ENCODE measurements around the gene SPEF2. TPM values are rescaled to one million over a fixed set of nuclear protein-coding genes. Genes with fewer than 3 reads are reported as not detected.

Gene SPEF2
- total RNA-seq, 1 experiment from 2014 or later, result 4.0 TPM

GRCh38 chr5:35707659-35708058, 90.0 kb downstream of the SPEF2 start:
- no peaks in the 10 kb centered on the region for H3K36me3 ChIP-seq (ENCODE audit: control insufficient read depth, insufficient read depth, low read length)
- intact Hi-C loops (cut with micrococcal nuclease; ENCODE audit: unreplicated experiment), result no loop called here
- no peak for DNase-seq
- no peaks in the 10 kb centered on the region for H3K9me3 ChIP-seq
- H3K27ac Mint-ChIP-seq (ENCODE audit: unreplicated experiment), result no peak overlapping the region
- no peaks in the 10 kb centered on the region for H3K27me3 ChIP-seq (replicated peaks; ENCODE audit: control insufficient read depth, insufficient read depth, low read length)
- no peaks in the 10 kb centered on the region for H3K4me1 Mint-ChIP-seq (ENCODE audit: low read depth, unreplicated experiment)
- no peak for TF ChIP-seq CTCF (IDR thresholded peaks at IDR 0.05; ENCODE audit: insufficient read depth in 1 of 2, low read depth in 1 of 2, low read length in 1 of 2, severe bottlenecking in 1 of 2, unreplicated experiment in 1 of 2)
- H3K9me3 Mint-ChIP-seq (ENCODE audit: unreplicated experiment), result no peaks in the 10 kb centered on the region
- no peak overlapping the region for H3K4me3 ChIP-seq (ENCODE audit: low read depth, low read length)
- peaks cover 6% of the 10 kb centered on the region for H3K27me3 Mint-ChIP-seq (ENCODE audit: insufficient read depth, unreplicated experiment)
- no TSS peak for BruUV-seq (replicated peaks)
- no peaks in the 10 kb centered on the region for H3K4me1 ChIP-seq
- H3K36me3 Mint-ChIP-seq (ENCODE audit: insufficient read depth, unreplicated experiment), result no peaks in the 10 kb centered on the region
- no peak overlapping the region for H3K4me3 Mint-ChIP-seq (ENCODE audit: unreplicated experiment)
- ChIA-PET POLR2A (no interaction called here), CTCF (no interaction called here)

DNA sequence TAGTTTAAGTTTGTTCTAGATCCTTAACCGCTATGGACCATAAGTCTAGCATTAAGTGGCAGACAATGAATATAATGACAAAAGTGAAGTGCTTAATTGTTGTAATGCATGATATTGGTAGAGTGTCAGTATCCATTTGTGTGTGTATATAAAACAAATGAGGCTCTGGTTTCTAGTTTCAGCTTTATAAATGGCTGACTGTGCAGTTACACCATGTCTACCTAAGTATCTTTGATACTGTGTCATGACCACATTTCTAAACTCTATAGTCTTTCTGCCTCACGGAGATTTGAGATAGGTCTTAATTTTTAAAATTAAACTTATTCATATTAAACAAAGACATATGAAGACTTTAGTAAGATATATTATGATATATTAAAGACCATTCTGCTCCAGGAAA, 92.0 kb downstream of the SPEF2 start:
- Mint-ChIP-seq H3K27ac (ENCODE audit: unreplicated experiment) (no peak overlapping the region), H3K36me3 (ENCODE audit: insufficient read depth, unreplicated experiment) (no peaks in the 10 kb centered on the region), H3K9me3 (ENCODE audit: unreplicated experiment) (no peaks in the 10 kb centered on the region), H3K4me1 (ENCODE audit: low read depth, unreplicated experiment) (no peaks in the 10 kb centered on the region), H3K27me3 (ENCODE audit: insufficient read depth, unreplicated experiment) (peaks cover 6% of the 10 kb centered on the region), H3K4me3 (ENCODE audit: unreplicated experiment) (no peak overlapping the region)
- intact Hi-C loops (cut with micrococcal nuclease; ENCODE audit: unreplicated experiment), result no loop called here
- CTCF ChIA-PET, result no interaction called here
- Histone ChIP-seq H3K9me3 (no peaks in the 10 kb centered on the region), H3K4me3 (ENCODE audit: low read depth, low read length) (no peak overlapping the region), H3K36me3 (ENCODE audit: control insufficient read depth, insufficient read depth, low read length) (no peaks in the 10 kb centered on the region), H3K27me3 (replicated peaks; ENCODE audit: control insufficient read depth, insufficient read depth, low read length) (no peaks in the 10 kb centered on the region), H3K4me1 (no peaks in the 10 kb centered on the region)
- no TSS peak for BruUV-seq (replicated peaks)
- DNase-seq, result no peak
- no peak for TF ChIP-seq CTCF (IDR thresholded peaks at IDR 0.05; ENCODE audit: insufficient read depth in 1 of 2, low read depth in 1 of 2, low read length in 1 of 2, severe bottlenecking in 1 of 2, unreplicated experiment in 1 of 2)
- POLR2A ChIA-PET, result no interaction called here

GRCh38 chr5:35717718-35718117, 100.1 kb downstream of the SPEF2 start:
- Mint-ChIP-seq H3K27ac (ENCODE audit: unreplicated experiment) (no peak overlapping the region), H3K4me3 (ENCODE audit: unreplicated experiment) (no peak overlapping the region), H3K9me3 (ENCODE audit: unreplicated experiment) (no peaks in the 10 kb centered on the region), H3K4me1 (ENCODE audit: low read depth, unreplicated experiment) (no peaks in the 10 kb centered on the region), H3K27me3 (ENCODE audit: insufficient read depth, unreplicated experiment) (peaks cover 3% of the 10 kb centered on the region), H3K36me3 (ENCODE audit: insufficient read depth, unreplicated experiment) (no peaks in the 10 kb centered on the region)
- intact Hi-C loops (cut with micrococcal nuclease; ENCODE audit: unreplicated experiment), result no loop called here
- Histone ChIP-seq H3K4me1 (no peaks in the 10 kb centered on the region), H3K9me3 (no peaks in the 10 kb centered on the region), H3K4me3 (ENCODE audit: low read depth, low read length) (no peak overlapping the region), H3K27me3 (replicated peaks; ENCODE audit: control insufficient read depth, insufficient read depth, low read length) (no peaks in the 10 kb centered on the region), H3K36me3 (ENCODE audit: control insufficient read depth, insufficient read depth, low read length) (no peaks in the 10 kb centered on the region)
- ChIA-PET POLR2A (no interaction called here), CTCF (no interaction called here)
- no TSS peak for BruUV-seq (replicated peaks)
- DNase-seq, result no peak
- no peak for TF ChIP-seq CTCF (IDR thresholded peaks at IDR 0.05; ENCODE audit: insufficient read depth in 1 of 2, low read depth in 1 of 2, low read length in 1 of 2, severe bottlenecking in 1 of 2, unreplicated experiment in 1 of 2)

Data from Caco-2 (cell line).